Measurements from ENCODE around the gene MYCBP.

Gene MYCBP

DNA sequence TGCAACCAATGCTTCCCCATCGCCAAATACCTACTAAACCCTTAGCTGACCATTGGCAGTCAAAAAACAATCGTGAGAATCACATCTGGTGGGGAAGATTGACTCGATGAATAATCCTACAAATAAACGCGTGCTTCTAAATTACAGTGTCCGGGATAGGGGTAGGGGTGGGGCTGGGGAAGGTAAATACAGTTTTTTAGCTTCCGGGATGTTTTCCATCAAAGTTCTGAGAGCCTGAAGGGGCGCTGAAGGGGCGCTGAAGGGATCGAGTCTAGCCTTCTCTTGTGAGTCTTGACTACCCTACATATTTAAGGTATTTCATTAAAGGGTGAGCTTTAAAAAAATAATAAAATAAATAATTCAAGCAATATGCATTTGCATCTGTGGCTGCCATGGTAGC is 54.1 kb downstream of the MYCBP start:
- DNase-seq: no peak

DNA sequence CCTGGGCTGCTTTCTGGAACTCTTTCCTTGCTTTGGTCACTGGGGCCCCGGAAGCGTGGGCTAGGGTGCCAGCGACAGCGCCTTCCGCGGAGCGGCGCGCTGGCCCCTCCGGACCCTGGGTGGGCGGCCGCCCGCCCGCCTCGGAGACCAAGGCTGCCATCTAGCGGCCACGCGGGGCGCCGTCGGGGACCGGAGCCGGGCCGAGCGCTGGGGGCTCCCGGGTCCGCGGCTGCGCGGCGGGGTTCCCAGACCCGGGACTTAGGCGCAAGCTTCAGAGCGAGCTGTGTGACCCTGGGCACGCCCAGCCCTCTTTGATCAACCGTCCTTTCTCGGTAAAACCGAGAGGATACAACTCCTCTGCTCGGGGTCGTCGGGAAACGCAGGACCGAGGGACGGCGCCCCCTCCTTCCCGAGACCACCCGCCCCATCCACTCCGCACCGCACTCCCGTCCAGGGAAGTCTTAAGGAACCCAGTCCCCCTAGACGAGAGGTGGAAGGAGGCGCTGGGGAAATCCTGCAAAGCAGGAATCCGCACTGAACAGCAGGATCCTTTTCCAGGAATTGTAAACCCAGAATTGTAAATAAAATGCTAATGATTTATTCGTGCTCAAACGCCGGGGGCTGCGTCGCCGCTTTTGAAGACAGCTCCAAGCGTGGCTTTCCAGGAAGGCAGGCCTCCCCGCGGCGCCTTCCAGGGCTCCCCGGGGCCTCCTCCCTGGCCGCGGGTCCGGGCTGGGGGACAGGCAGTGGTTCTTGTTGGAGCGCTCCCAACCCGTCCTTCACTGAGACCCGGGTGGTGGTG is 54.8 kb downstream of the MYCBP start:
- DNase-seq: no peak

DNA sequence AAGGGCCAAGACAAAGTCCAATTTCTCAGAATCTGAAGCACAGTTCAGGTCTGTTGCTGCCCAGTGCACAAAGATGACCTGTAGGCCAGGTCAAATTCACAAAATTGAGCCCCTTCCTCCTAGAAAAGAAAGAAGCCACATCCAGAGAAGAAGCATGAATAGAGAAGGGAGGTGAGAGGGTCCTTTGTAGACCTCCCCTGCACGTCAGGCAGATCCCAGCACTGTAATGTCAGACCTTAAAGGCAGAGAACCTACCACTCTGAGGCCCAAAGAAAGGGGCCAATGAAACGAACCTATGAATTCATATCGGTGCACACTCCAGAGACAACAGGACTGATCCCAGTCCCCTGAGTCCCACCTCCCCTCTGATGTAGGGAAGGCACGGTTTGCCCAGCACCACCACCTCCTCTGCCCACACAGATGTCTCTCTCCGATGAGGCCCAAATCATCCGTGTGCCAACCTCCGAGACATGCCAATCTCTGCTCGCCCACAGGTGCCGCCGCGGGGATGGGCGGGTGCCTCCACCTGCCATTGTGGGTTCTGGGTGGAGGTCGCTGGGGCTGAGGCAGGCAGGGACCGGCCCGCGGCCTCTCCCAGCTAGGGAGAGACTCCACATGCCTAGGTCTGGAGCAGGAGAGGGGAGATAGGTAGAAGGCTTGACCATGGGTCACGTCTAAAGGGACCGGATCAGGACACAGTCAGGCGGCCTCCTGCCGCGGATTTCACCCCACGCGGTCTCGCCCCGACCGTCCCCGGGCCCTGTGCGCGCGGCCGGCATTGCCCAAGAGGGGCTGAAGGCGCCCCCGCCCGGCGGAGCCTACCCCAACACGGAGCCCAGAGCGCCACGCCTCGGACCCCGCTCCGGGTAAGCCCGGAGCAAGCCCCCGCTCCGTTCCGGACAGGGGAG is 55.6 kb downstream of the MYCBP start:
- no peak for DNase-seq

DNA sequence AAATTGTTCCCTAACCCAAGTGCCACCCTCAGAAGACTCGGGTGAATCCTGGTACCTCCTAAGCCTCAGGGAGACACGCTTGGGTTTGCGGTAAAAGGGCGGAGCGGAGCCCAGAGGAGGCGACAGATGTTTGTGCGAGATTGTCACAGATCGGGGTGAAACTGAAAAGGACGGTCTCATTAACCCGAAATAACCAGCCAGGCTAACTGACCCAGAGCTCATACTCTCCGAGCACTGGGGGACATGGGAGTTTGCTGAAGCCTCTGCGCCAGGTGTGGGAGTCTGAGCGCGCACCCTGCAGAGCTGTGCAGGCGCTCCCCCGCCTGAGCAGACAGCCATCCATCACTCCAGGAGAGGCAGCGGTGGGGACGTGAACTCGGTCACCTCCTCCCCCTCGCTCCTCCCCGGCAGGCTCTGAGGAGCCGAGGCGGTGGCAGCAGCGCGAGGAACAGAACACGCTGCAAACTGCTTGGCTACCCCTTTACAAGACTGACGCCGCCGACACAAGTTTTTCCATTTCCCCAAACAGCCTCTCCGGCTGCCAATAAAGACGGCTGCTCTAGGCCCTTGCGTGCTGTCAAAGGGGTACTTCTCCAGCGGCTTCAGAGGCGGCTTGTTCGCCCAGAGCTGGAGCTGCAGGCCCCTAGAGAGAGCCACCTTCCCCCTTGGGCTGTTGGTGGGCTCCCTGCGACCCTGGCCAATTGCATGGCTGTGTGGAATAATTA is 57.1 kb downstream of the MYCBP start:
- DNase-seq: no peak

DNA sequence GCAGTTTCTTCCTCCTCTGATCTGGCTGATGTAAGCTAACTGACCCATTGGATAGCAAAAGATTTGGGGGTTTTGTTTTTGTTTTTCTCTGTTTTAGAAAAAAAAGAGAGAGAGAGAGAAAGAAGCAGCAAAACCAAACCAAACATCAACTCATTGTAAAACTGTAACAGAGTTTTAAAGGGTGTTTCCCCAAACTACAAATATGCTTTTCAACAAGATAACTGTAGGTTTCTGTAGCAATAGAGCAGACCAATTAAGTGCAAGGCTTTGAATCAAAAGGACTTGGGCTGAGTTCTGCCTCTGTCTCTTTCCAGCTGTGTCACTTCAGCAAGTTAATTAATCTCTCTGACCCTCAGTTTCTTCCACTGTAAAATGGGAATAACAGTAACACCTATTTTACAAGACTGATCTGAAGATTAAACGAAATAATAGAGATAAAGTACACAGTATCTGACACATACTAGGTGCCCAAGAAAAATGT is 58.1 kb downstream of the MYCBP start:
- DNase-seq: no peak

DNA sequence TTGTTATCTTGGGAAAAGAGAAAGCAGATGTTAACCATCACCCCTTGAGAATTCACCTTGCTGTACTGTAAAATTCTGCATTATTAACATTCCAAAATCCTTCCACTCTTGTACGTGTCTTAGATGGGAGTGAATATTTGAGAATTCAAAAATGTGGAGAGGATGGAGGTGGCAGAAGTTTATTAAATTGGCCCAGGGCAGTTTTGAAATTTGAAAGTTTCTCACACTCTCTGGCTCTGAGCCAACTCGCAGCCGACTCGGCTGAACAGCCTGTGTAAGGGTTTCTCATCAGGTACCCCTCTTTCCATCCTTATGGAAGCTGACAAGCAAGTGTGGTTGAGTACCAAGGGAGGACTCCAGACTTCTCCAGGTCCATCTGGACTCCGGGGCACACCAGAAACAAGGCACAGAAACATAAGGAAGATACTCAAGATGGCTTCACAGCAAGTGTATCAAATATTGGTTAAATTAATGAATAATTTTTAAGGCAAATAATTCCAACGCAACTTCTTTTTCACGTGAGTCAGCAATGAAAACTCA is 58.6 kb downstream of the MYCBP start:
- DNase-seq: no peak

DNA sequence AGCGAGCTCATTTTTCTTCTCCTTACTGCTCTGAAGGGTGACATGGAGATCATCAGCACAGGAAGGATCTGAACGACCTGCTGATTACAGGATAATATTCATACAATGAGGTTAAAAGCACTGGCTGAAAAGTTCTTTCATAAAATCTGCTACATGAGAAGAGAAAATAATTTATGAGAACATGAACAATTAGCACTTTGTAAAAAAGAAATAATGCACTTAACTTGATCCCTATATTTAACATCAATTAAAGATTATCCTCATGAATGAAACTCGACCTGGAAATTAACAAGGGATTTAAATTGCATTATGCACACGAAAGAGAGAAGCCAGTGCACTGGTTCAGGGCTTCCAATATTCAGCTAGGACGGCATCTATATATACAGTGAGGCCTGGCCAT is 60.2 kb downstream of the MYCBP start:
- no peak for DNase-seq

Measured in NCI-H2081 treated with DMSO at 0.1 percent for 48 hours (cell line).